Hepatic stellate cell (primary cell): Measurements from ENCODE around the gene SPATA1.

Source experiments
- DNase-seq: peaks from one replicate; pipeline ENCODE4 v3.0.0; 2011; ENCODE audit warnings: low spot score

The SPATA1 gene

GRCh38 chr1:84508510-84508909, 2.3 kb downstream of the SPATA1 start:
- DNase-seq: no peak

- DNase-seq: no peak
Measured at GRCh38 chr1:84509029-84509428, 2.8 kb downstream of the SPATA1 start.

GRCh38 chr1:84510165-84510564, 4.0 kb downstream of the SPATA1 start:
- DNase-seq: no peak

- DNase-seq: no peak
Measured at GRCh38 chr1:84510668-84511067, 4.5 kb downstream of the SPATA1 start.

- no peak for DNase-seq
Measured at GRCh38 chr1:84524590-84524989, 18.4 kb downstream of the SPATA1 start.

- no peak for DNase-seq
Measured at GRCh38 chr1:84525779-84526178, 19.6 kb downstream of the SPATA1 start.

- DNase-seq: no peak
Measured at GRCh38 chr1:84538599-84538998, 32.4 kb downstream of the SPATA1 start.

GRCh38 chr1:84539972-84540371, 33.8 kb downstream of the SPATA1 start:
- peak; percentile 15 for DNase-seq

GRCh38 chr1:84540759-84541158, 34.6 kb downstream of the SPATA1 start:
- no peak for DNase-seq

GRCh38 chr1:84541679-84542078, 35.5 kb downstream of the SPATA1 start:
- no peak for DNase-seq

- no peak for DNase-seq
Measured at GRCh38 chr1:84550826-84551225, 44.6 kb downstream of the SPATA1 start.

- no peak for DNase-seq
Measured at GRCh38 chr1:84569216-84569615, 63.0 kb downstream of the SPATA1 start.

GRCh38 chr1:84570436-84571149, 64.4 kb downstream of the SPATA1 start:
- no peak for DNase-seq

GRCh38 chr1:84571150-84571535, 65.0 kb downstream of the SPATA1 start:
- no peak for DNase-seq

GRCh38 chr1:84573481-84573966, 67.3 kb downstream of the SPATA1 start:
- no peak for DNase-seq

GRCh38 chr1:84573967-84574842, 68.0 kb downstream of the SPATA1 start, which contains the start of gene CTBS:
CTBS (minus strand) TSS chr1:84574440; CDS start chr1:84574415, 25 bp downstream.
- DNase-seq: peak; percentile 89

GRCh38 chr1:84574936-84575335, 68.8 kb downstream of the SPATA1 start:
- no peak for DNase-seq

- no peak for DNase-seq
Measured at GRCh38 chr1:84581648-84582047, 75.5 kb downstream of the SPATA1 start.

GRCh38 chr1:84582802-84583587, 76.8 kb downstream of the SPATA1 start:
- DNase-seq: no peak

- no peak for DNase-seq
Measured at GRCh38 chr1:84583648-84584047, 77.5 kb downstream of the SPATA1 start.

GRCh38 chr1:84584126-84584525, 77.9 kb downstream of the SPATA1 start:
- no peak for DNase-seq

- DNase-seq: no peak
Measured at GRCh38 chr1:84585803-84586202, 79.6 kb downstream of the SPATA1 start.
